ENCODE results near the gene KCTD10.

Gene KCTD10

DNA sequence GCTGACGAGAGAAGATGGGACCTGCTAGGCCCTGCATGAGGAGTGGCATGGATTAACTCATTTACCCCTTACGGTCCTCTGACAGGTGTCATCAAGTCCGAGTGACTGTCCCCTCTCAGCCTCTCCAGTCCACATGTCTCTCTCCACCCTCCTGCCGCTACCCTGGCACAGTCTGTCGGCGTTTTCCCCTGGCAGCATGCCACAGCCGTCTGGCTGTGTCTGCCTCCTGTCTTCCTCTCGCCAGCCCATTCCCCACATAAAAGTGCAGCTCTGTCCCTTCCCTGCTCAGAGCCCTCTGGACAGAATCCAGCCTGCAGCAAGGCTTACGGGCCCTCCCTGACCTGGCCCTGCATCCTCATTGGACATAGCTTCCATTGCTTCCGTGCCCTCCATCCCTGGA is 46.0 kb upstream of the KCTD10 start:
- TF ChIP-seq TAF1 (IDR thresholded peaks at IDR 0.05; ENCODE audit: borderline replicate concordance, insufficient read depth, low read length) = no peak
- TF ChIP-seq POLR2AphosphoS5 (IDR thresholded peaks at IDR 0.05; ENCODE audit: low read depth, low read length) = no peak
- TF ChIP-seq, protein P1, sequence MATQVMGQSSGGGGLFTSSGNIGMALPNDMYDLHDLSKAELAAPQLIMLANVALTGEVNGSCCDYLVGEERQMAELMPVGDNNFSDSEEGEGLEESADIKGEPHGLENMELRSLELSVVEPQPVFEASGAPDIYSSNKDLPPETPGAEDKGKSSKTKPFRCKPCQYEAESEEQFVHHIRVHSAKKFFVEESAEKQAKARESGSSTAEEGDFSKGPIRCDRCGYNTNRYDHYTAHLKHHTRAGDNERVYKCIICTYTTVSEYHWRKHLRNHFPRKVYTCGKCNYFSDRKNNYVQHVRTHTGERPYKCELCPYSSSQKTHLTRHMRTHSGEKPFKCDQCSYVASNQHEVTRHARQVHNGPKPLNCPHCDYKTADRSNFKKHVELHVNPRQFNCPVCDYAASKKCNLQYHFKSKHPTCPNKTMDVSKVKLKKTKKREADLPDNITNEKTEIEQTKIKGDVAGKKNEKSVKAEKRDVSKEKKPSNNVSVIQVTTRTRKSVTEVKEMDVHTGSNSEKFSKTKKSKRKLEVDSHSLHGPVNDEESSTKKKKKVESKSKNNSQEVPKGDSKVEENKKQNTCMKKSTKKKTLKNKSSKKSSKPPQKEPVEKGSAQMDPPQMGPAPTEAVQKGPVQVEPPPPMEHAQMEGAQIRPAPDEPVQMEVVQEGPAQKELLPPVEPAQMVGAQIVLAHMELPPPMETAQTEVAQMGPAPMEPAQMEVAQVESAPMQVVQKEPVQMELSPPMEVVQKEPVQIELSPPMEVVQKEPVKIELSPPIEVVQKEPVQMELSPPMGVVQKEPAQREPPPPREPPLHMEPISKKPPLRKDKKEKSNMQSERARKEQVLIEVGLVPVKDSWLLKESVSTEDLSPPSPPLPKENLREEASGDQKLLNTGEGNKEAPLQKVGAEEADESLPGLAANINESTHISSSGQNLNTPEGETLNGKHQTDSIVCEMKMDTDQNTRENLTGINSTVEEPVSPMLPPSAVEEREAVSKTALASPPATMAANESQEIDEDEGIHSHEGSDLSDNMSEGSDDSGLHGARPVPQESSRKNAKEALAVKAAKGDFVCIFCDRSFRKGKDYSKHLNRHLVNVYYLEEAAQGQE (IDR thresholded peaks at IDR 0.05; ENCODE audit: insufficient read depth in 1 of 2, low read depth in 2 of 2, low read length in 2 of 2) = no peak
- no peak for TF ChIP-seq SIN3A (IDR thresholded peaks at IDR 0.05; ENCODE audit: borderline replicate concordance, insufficient read depth, low read length)
- TF ChIP-seq FOXP2 (optimal IDR thresholded peaks at IDR 0.05; ENCODE audit: borderline replicate concordance, extremely low read depth, extremely low read length, insufficient read depth) = no peak

DNA sequence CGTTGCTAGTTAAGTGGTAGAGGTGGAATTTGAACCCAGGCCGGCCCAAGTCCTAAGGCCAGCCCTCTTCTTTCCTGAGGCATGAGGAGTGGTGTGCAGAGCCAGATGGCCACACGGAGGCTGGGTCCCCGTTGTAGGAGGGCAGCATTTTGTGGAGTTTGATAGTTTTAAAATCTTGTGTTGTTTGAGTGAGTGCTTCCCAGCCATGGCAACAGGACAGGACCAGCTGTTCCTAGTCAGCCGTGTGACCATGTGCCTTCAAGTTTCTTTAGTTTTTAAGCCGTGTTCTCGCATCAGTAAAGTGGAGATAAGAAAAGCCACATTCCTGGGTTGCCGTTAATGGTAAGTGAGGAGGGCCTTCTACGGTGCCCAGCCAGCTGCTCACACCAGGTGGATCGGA is 44.7 kb upstream of the KCTD10 start:
- TF ChIP-seq, protein P1 (IDR thresholded peaks at IDR 0.05; ENCODE audit: insufficient read depth in 1 of 2, low read depth in 2 of 2, low read length in 2 of 2) = no peak
- TF ChIP-seq FOXP2 (optimal IDR thresholded peaks at IDR 0.05; ENCODE audit: borderline replicate concordance, extremely low read depth, extremely low read length, insufficient read depth) (no peak), TAF1 (IDR thresholded peaks at IDR 0.05; ENCODE audit: borderline replicate concordance, insufficient read depth, low read length) (no peak), POLR2AphosphoS5 (IDR thresholded peaks at IDR 0.05; ENCODE audit: low read depth, low read length) (no peak), SIN3A (IDR thresholded peaks at IDR 0.05; ENCODE audit: borderline replicate concordance, insufficient read depth, low read length) (no peak)

DNA sequence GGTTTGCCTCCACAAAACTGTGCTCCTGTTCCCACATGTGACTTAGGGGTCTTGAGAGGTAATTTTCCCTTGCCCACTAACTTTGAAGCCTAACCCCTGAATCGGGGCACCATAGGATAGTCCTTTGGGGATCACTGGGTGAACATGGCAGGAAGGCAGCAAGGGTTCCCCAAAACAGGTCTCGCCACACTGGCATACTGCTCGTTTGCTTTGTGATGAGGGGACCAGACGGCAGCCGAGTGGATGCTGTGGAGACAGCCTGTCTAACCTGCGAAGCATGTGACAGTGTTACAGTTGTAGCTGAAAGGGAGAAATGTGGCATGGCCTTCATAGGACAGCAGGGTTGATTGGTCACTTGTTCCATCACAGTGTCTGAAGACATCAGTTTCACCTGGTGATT is 42.7 kb upstream of the KCTD10 start:
- TF ChIP-seq TAF1 (IDR thresholded peaks at IDR 0.05; ENCODE audit: borderline replicate concordance, insufficient read depth, low read length) = no peak
- TF ChIP-seq, protein P1 (IDR thresholded peaks at IDR 0.05; ENCODE audit: insufficient read depth in 1 of 2, low read depth in 2 of 2, low read length in 2 of 2) = no peak
- no peak for TF ChIP-seq SIN3A (IDR thresholded peaks at IDR 0.05; ENCODE audit: borderline replicate concordance, insufficient read depth, low read length)
- no peak for TF ChIP-seq FOXP2 (optimal IDR thresholded peaks at IDR 0.05; ENCODE audit: borderline replicate concordance, extremely low read depth, extremely low read length, insufficient read depth)
- no peak for TF ChIP-seq POLR2AphosphoS5 (IDR thresholded peaks at IDR 0.05; ENCODE audit: low read depth, low read length)

DNA sequence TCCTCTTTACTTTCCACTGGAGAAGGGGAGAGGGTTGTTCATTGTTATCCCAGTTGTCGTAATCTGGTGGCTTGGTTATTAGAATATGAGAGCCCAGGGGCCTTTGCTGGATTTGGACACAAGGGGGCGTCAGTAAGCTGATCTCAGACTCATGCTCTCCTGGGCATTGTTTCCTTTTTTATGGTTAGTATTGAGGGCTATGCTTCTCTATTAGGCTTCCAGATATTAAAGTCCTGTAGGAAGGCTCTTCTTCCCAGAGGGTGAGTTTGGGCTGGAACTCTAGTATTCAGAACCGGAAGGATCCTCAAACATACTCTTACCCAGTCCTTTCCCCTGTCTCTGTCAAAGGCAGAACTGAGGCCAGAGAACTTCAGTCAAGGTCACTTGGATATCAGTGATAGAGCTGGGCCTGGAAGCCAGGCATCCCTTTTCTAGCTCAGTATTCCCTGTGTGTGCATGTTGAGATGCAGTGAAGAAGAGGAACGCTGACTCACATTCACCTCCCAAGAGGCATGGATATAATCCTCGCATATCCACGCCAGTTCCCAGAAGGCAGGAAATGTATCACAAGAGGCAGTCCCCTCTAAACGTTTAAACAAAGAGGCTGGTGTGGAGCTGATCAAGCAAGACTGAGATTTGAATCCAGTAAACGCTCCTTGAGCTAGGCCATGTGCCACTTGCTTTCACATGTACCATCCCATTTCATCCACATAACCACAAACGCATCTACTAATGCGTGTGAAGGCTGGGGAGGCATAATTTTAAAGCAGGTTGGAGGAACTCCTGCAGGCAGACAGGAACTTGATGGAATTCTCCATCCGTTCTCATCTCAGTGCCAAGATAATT is 41.9 kb upstream of the KCTD10 start:
- TF ChIP-seq FOXP2 (optimal IDR thresholded peaks at IDR 0.05; ENCODE audit: borderline replicate concordance, extremely low read depth, extremely low read length, insufficient read depth) (no peak), SIN3A (IDR thresholded peaks at IDR 0.05; ENCODE audit: borderline replicate concordance, insufficient read depth, low read length) (no peak), POLR2AphosphoS5 (IDR thresholded peaks at IDR 0.05; ENCODE audit: low read depth, low read length) (no peak), TAF1 (IDR thresholded peaks at IDR 0.05; ENCODE audit: borderline replicate concordance, insufficient read depth, low read length) (no peak)
- TF ChIP-seq, protein P1 (IDR thresholded peaks at IDR 0.05; ENCODE audit: insufficient read depth in 1 of 2, low read depth in 2 of 2, low read length in 2 of 2) = no peak

Data from PFSK-1 (cell line).